ENCODE measurements around the gene POPDC2.

The POPDC2 gene

GRCh38 chr3:119669906-119670570, 9.6 kb upstream of the POPDC2 start:
- no peak for DNase-seq

- no peak for DNase-seq
Measured at GRCh38 chr3:119665954-119666559, 5.7 kb upstream of the POPDC2 start.

- no peak for DNase-seq
Measured at GRCh38 chr3:119664850-119665379, 4.5 kb upstream of the POPDC2 start.

- no peak for DNase-seq
Measured at GRCh38 chr3:119664370-119664769, 4.0 kb upstream of the POPDC2 start.

- DNase-seq = no peak
Measured at GRCh38 chr3:119663885-119664284, 3.5 kb upstream of the POPDC2 start.

- no peak for DNase-seq
Measured at GRCh38 chr3:119662604-119663373, 2.4 kb upstream of the POPDC2 start.

- no peak for DNase-seq
Measured at GRCh38 chr3:119659606-119660291, 640 bp downstream of the POPDC2 start.

- no peak for DNase-seq
Measured at GRCh38 chr3:119658994-119659393, 1.4 kb downstream of the POPDC2 start.

GRCh38 chr3:119657887-119658702, 2.3 kb downstream of the POPDC2 start:
- no peak for DNase-seq

GRCh38 chr3:119653876-119654275, 6.5 kb downstream of the POPDC2 start:
- no peak for DNase-seq

GRCh38 chr3:119652306-119653033, 7.9 kb downstream of the POPDC2 start:
- DNase-seq = no peak

- no peak for DNase-seq
Measured at GRCh38 chr3:119649761-119650160, 10.6 kb downstream of the POPDC2 start.

GRCh38 chr3:119647843-119648575, 12.4 kb downstream of the POPDC2 start:
- DNase-seq = no peak

- DNase-seq = no peak
Measured at GRCh38 chr3:119647171-119647570, 13.2 kb downstream of the POPDC2 start.

GRCh38 chr3:119645813-119646212, 14.6 kb downstream of the POPDC2 start:
- no peak for DNase-seq

- no peak for DNase-seq
Measured at GRCh38 chr3:119644481-119644880, 15.9 kb downstream of the POPDC2 start.

- no peak for DNase-seq
Measured at GRCh38 chr3:119643528-119643927, 16.9 kb downstream of the POPDC2 start.

- peak; percentile 27 for DNase-seq
Measured at GRCh38 chr3:119642746-119643473, 17.5 kb downstream of the POPDC2 start.

- no peak for DNase-seq
Measured at GRCh38 chr3:119641416-119641815, 19.0 kb downstream of the POPDC2 start.

Data from stimulated activated CD4-positive, alpha-beta T cell treated with anti-CD3 and anti-CD28 coated beads, Interleukin-15, amount 100 ng/mL, for 24 hours (primary cell).